GM18505 (cell line): ENCODE results near the gene CXXC1.
"Not testable (repeated sequence)": the region's sequence is repeated elsewhere in the genome, so short reads cannot be mapped to it uniquely, and the experiment has no call there.

Experiments used
- ATAC-seq: cut with Tn5 transposase; IDR thresholded peaks from one replicate; pipeline ENCODE4 v1.9.1; 2021; ENCODE audit not compliant: unreplicated experiment
- POLR2A ChIP-seq: IDR thresholded peaks from 4 replicates; pipeline ENCODE4 v1.6.1; 2011; ENCODE audit warnings: borderline replicate concordance; ENCODE audit not compliant: insufficient read depth, insufficient read length; ENCODE audit errors: extremely low read depth

CXXC1 gene

DNA sequence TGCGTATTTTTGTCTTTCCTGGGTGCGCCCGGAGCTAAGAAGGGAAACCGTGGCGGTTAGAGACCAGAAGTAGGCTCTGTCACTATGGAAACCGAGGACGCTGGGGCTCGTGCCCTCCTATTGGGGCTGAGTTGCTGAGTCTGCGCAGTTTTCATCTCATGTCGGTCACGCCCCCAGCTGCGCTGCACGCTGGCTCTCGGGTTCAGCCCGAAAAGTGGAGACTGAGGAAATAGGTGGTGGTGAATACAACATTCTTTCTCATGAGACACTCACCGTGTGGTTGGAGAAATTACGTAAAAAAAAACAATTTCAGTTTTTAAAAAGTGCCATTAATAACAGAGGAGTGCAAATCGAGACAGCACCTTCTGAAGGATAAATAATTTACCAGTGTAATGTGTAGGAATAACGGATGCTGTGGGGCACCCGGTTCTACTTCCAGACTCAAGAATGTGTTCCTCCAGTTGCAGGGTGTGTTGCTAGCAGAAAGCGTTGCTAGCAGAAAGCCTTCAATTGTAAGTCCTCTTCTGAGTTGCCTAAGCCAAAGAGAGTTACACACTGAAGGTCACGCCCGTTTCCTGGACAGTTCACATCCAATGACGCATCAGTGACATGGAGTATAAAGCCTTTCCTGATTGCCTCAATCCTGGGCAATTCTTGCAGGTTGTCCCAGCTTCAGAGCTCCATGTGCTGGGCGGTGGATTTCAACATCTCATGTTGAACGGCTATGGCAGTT is 20.4 kb upstream of the CXXC1 start:
- TF ChIP-seq POLR2A, result peak; percentile 46
- ATAC-seq, result peak; percentile 81

- ATAC-seq, result peak; percentile 13
- TF ChIP-seq POLR2A, result no peak
These were observed 19.9 kb upstream of the CXXC1 start for GRCh38 chr18:50307400-50307737.

DNA sequence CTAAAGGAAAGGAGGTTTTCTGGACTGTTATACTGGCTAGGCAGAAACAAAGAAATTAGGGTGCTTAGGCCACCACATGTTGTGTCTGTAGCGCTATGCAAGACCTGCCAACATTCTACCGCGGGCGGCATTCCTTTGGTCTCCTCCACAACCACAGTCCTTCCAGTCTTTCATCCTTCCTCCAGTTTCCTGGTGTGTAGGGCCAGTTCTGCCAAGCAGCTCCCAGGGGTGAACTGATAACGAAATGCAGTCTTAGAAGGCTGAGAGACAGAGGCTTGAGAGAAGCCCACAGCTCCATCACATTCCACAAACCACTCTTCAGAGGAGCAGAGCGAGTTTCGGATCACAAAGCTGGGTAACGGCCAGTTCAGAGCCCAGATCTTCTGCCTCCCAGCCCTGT is 19.5 kb upstream of the CXXC1 start:
- no peak for TF ChIP-seq POLR2A
- no peak for ATAC-seq

GRCh38 chr18:50301074-50301473 is 13.6 kb upstream of the CXXC1 start:
- no peak for TF ChIP-seq POLR2A
- no peak for ATAC-seq

- ATAC-seq, result no peak
- TF ChIP-seq POLR2A, result no peak
These were observed 12.3 kb upstream of the CXXC1 start for GRCh38 chr18:50299626-50300388.

GRCh38 chr18:50298443-50299284 is 11.2 kb upstream of the CXXC1 start:
- TF ChIP-seq POLR2A, result no peak
- no peak for ATAC-seq

GRCh38 chr18:50297621-50298442 is 10.3 kb upstream of the CXXC1 start:
- ATAC-seq, result peak; percentile 98
- no peak for TF ChIP-seq POLR2A

- no peak for TF ChIP-seq POLR2A
- ATAC-seq, result no peak
These were observed 5.5 kb upstream of the CXXC1 start for GRCh38 chr18:50293039-50293438.

GRCh38 chr18:50289108-50289443 is 1.6 kb upstream of the CXXC1 start:
- TF ChIP-seq POLR2A, result no peak
- ATAC-seq, result no peak

- not testable (repeated sequence) for ATAC-seq
These were observed 1.0 kb upstream of the CXXC1 start for GRCh38 chr18:50288348-50289107.

GRCh38 chr18:50287028-50287440 is 458 bp downstream of the CXXC1 start:
- no peak for ATAC-seq
- no peak for TF ChIP-seq POLR2A

GRCh38 chr18:50286391-50287027 is 983 bp downstream of the CXXC1 start:
- peak; percentile 45 for TF ChIP-seq POLR2A
- no peak for ATAC-seq
